Renal pelvis (tissue), 4 donors: ENCODE measurements around the gene DXO. TPM values are rescaled to one million over a fixed set of nuclear protein-coding genes. Genes with fewer than 3 reads are reported as not detected.

ENCODE experiments used
- DNase-seq: peaks from one replicate; pipeline ENCODE4 v3.0.0-alpha.2; 2013
- polyA plus RNA-seq, 3 donors: library from polyadenylated mRNA; unstranded; fragments of 120-200 nt; gene quantifications; one replicate each; pipeline ENCODE4 v1.2.1, GENCODE V29; 2013; ENCODE audit not compliant: insufficient read length in 3 of 3

The DXO gene
- polyA plus RNA-seq, 3 donors, result 33.8 to 37.2 (median 35.1) TPM

DNA sequence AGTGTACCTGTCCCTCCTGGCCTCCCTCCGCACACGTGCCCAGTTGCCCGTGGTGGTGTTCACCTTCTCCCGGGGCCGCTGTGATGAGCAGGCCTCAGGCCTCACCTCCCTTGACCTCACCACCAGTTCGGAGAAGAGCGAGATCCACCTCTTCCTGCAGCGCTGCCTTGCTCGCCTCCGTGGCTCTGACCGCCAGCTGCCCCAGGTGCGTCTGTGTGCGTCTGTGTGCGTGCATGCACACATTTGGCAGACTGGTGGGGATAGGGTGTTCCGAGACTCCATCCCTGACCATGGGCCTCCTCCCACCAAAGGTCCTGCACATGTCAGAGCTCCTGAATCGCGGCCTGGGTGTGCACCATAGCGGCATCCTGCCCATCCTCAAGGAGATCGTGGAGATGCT is 8.0 kb downstream of the DXO start:
- DNase-seq, result no peak

DNA sequence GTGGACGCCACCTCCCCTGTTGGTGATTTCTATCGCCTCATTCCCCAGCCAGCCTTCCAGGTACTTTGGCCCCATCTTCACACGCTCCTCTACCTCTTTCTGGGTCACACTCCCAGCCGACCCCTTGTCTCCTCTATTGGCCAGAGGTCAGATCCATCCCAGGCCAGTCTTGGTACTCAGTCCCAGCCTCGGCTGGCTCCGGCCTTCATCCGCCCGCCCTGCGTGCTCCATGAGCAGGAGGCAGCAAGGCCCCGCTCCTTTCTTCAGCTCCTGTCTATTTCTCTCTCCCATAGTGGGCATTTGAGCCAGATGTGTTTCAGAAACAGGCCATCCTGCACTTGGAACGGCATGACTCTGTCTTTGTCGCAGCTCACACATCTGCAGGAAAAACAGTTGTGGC is 10.3 kb downstream of the DXO start:
- DNase-seq, result no peak

DNA sequence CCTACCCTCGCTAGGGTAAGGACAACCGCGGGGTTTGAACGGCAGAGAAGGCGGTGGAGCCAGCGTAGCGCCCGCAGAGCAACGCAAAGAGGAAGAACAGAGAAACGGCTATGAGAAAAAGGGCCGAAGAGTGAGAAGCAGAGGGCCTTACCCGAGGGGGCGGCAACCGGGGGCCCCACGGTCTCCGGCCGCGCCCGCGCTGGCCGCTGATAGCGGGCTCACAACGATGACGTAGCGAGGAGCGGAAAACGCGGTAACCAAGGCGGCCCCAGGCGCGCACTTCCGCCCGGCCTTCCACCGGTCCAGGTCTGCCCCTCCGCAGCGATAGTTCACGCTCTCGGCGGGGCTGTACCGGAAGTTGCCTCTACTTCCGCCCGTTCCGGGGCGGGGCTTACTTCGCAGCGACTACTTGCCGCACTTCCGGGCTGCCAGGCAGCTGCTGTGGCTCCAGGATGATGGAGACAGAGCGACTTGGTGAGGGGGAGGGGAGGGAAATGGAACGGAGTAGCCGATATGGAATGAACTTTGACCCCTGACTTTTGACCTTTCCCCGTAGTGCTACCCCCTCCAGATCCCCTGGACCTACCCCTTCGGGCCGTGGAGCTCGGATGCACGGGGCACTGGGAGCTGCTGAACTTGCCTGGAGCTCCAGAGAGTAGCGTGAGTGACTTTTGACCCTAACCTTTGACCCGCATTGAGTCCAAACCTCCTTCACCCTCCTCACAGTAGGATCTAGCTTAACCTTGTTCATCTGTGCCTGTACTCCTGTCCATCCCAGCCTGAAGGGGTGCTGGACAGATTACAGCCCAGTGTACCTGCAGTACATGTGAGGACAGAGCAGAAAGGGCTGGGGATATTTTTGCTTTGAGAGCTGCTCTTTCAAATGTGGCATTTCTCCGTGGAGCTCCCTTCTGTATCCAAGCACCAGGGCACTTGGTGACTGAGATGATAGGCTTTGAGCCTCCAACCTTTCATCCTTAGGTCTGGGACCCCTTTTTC is 12.9 kb downstream of the DXO start, which contains the start of the genes NELFE and SKIC2:
Gene NELFE (minus strand): TSS at position 231 of the 999 bp plus-strand sequence. CDS start 525 bp downstream, outside the sequence.
Gene SKIC2 (plus strand): TSS at position 435 of the 999 bp plus-strand sequence. CDS start 18 bp downstream, at position 453.
- DNase-seq, result peak; percentile 97

DNA sequence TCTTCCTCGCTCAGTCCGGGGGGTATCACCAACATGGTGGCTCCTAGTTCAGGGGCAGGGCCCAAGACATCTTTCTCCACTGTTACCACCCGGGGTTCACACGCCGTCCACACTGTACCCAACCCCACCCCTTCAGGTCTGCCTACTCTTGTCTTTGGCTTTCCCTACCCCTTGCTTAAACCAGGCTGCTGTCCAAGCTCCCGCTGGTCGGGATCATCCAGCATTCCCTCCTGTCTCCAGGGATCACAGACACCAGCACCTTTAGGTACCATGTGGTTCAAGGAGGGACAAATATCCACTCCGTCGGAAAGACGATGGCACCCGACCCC is 13.6 kb downstream of the DXO start:
- DNase-seq, result no peak

DNA sequence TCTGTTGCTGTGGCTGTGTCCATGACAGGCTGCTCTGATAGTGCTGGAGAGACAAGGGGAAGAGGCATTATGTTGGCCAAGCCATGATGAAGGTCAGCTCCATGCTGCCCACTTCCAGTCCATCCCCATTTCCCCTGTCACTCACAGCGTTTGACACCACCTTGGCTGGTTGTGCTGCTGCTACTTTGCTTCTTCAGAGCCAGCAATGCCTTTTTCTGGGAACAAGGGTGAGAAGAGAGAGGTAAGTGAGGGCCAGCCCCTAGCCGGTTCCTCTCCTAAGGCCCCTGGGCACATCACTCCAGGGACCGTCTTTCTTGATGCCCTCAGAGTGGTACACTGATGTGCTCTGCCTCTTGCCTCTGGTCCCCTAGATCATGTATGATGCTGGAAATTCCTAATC is 15.1 kb downstream of the DXO start:
- DNase-seq, result no peak

DNA sequence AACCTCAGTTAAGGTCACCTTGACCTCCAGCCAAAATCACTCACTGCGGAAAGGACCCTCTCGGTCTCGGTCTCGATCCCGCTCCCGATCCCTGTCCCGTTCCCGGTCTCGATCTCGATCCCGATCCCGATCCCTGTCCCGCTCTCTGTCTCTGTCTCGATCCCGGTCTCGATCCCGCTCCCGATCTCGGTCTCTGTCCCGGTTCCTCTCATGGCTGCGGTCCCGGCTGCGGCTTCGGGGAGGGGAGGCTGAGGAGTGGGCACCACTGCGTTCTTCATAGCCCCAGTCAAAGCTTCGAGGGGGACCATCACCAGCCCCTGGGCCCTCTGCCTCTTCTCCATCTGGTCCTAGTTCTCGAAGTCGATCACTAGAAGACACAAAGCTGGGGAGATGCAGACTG is 17.4 kb downstream of the DXO start:
- no peak for DNase-seq

DNA sequence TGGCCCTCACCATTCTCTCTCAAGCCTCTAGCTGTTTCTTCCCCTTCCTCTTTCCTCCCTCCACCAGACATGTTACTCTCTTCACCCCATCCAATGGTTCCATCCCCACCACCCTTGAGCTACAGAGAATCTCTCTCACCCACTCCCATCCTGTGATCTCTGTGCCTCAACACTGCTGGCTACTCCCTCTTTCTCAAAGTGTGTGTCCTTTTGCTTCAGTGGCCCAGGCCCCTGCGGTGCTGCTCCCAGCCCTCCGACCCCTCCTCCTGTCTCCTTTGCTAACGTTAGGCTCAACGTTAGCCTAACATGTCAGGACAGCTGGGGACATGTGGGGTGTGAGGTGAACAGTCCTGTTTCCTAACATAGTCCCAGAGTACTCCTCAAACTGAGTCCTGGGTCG is 19.0 kb downstream of the DXO start:
- DNase-seq, result no peak

DNA sequence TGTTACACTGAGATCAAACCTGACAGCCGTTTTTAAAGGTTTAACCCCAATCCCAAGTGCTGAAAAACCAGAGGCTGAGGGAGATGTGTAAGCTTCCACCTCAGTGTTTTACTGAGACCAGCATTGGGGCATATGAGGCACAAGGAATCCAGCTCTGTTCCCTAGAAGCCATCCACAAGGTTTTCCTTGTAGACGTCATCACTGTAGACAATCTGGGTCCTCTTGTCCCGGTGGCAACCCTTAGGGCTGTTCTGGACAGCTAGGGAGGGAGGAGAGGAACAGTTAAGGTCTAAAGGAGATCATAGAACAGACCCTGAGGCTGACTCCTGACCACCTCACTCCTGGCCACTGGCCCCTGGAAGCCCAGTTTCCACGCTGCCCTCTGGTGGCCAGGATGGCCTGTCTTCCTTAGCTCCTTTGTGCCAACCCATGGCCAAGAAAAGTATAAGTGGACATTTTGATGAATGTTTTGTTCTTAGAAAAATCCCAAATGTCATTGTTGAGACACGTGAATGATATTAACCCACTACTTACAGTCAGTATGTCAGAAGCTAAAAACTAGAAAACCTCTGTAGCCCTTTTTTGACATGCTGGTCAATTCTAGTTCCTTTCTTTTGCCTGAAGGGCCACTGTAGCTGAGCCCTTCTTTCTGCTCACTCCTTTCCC is 19.7 kb downstream of the DXO start:
- peak; percentile 51 for DNase-seq

DNA sequence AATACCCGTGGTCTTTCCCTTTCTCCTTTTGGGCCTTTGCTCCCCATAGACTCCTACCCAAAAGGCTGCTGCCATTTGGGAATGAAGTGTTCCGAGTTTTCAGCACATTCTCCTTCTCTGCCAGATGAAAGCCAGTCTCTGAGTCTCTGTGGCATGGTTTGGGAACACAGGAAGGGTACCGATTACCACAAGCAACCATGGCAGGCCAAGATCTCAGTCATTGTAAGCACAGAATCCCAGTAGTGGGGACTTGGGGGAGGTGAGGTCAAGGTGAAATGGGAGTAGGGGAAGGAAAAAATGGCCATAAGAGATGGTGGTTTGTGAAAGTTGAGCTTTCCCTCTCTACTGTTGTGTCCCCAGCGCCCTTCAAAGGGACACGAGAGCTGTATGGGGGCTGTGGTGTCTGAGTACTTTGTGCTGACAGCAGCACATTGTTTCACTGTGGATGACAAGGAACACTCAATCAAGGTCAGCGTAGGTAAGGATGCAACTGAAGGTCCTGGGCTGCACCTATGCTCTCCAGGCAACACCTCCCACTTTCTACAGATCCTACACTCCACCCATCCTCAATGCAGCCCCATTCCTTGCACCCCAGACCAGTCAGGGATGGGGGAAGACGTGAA is 21.9 kb downstream of the DXO start:
- no peak for DNase-seq

DNA sequence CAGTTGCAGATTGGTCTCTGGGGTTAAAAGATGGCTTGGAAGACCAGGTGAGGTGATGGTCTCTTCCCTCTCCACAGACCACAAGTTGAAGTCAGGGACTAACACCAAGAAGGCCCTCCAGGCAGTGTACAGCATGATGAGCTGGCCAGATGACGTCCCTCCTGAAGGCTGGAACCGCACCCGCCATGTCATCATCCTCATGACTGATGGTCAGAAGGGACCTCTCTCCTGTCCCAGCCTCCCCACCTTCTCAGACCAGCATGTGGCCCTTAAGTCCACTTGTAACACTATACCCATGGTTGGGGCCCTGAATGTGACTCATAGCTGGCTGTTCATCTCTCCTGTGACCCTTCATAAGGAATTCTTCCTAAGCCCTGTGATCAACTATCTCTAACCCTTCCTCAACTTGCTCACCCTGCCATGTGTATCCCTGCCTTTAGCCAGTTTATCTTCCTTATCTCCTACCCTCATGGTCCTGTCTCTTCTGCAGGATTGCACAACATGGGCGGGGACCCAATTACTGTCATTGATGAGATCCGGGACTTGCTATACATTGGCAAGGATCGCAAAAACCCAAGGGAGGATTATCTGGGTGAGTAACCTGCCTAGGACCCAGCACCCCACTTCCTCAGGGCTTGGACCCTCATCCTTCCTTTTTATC is 23.1 kb downstream of the DXO start:
- DNase-seq, result no peak

DNA sequence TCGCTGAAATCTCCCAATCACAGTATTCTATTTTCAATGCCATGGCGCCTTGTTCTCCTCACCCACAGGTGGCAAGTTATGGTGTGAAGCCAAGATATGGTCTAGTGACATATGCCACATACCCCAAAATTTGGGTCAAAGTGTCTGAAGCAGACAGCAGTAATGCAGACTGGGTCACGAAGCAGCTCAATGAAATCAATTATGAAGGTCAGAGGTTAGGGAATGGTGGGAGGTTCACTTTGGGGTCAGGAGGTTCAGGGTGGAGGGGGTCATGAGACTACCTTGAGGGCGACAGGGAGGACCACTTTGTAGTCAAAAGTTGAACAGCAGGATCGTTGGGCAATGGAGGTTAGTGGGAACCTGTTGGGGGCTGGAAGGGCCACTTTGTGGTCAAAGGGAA is 23.6 kb downstream of the DXO start:
- DNase-seq, result no peak

DNA sequence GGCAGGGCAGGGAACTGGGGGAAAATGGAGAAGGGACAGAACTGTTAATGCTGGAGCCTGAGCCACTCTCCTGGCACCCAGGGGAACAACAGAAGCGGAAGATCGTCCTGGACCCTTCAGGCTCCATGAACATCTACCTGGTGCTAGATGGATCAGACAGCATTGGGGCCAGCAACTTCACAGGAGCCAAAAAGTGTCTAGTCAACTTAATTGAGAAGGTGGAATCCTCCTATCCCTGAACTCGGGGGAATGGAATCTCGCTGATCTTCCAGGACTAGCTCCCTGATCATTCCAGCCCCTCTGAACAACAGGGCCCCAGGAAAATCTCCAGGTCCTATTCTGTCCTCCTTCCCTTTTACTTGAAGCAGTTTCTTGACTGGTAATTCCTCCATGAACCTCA is 24.1 kb downstream of the DXO start:
- DNase-seq, result no peak

DNA sequence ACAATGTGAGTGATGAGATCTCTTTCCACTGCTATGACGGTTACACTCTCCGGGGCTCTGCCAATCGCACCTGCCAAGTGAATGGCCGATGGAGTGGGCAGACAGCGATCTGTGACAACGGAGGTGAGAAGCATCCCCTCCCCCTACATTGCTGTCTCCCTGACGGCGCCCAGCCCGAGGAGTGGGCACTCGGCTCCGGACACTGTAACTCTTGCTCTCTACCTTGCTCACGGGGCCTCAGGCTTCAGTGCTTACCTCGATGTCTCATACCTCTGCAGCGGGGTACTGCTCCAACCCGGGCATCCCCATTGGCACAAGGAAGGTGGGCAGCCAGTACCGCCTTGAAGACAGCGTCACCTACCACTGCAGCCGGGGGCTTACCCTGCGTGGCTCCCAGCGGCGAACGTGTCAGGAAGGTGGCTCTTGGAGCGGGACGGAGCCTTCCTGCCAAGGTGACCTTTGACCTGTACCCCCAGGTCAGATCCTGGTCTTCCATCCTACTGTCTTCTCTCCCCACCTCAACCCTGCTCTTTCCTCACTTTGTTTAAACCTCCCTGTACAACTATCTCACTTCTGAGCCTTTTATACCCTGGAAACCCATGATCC is 24.8 kb downstream of the DXO start:
- DNase-seq, result no peak

DNA sequence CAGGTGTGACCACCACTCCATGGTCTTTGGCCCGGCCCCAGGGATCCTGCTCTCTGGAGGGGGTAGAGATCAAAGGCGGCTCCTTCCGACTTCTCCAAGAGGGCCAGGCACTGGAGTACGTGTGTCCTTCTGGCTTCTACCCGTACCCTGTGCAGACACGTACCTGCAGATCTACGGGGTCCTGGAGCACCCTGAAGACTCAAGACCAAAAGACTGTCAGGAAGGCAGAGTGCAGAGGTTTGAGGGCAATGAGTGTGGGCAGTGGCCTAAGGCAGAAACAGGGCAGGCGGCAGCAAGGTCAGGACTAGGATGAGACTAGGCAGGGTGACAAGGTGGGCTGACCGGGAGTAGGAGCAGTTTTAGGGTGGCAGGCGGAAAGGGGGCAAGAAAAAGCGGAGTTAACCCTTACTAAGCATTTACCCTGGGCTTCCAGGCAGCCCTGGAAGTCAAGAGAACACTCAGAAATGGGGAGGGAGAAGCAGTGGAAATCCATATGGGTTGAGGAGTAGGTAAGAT is 25.5 kb downstream of the DXO start:
- DNase-seq, result no peak

DNA sequence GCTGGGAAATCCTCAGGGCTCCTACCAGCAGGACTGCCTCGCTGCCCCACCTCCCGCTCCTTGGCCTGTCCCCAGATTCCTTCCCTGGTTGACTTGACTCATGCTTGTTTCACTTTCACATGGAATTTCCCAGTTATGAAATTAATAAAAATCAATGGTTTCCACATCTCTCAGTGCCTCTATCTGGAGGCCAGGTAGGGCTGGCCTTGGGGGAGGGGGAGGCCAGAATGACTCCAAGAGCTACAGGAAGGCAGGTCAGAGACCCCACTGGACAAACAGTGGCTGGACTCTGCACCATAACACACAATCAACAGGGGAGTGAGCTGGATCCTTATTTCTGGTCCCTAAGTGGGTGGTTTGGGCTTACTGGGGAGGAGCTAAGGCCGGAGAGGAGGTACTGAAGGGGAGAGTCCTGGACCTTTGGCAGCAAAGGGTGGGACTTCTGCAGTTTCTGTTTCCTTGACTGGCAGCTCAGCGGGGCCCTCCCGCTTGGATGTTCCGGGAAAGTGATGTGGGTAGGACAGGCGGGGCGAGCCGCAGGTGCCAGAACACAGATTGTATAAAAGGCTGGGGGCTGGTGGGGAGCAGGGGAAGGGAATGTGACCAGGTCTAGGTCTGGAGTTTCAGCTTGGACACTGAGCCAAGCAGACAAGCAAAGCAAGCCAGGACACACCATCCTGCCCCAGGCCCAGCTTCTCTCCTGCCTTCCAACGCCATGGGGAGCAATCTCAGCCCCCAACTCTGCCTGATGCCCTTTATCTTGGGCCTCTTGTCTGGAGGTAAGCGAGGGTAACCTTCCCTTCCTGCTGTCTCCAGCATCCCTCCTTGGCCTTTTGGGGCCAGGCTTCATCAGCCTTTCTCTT is 26.2 kb downstream of the DXO start, which contains the start of gene CFB:
Gene CFB (plus strand): TSS at position 589 of the 863 bp plus-strand sequence. CDS start 127 bp downstream, at position 716.
- DNase-seq, result peak; percentile 17

DNA sequence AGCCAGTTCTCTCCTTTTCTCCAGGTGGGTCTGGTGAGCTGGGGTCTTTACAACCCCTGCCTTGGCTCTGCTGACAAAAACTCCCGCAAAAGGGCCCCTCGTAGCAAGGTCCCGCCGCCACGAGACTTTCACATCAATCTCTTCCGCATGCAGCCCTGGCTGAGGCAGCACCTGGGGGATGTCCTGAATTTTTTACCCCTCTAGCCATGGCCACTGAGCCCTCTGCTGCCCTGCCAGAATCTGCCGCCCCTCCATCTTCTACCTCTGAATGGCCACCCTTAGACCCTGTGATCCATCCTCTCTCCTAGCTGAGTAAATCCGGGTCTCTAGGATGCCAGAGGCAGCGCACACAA is 26.8 kb downstream of the DXO start:
- no peak for DNase-seq

DNA sequence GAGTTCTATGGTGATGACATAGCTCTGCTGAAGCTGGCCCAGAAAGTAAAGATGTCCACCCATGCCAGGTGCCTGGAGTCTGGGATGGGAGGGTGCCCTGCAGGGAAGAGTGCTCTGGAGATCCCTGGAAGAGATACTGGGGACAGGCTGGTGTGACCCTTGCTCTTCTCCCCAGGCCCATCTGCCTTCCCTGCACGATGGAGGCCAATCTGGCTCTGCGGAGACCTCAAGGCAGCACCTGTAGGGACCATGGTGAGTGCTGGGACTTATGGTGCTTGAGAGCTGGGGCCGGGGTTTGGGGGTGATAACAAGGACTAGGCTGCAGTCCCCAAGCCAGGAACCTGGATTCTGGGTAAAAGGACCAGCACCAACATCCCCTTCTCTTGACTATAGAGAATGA is 28.2 kb downstream of the DXO start:
- DNase-seq, result no peak

DNA sequence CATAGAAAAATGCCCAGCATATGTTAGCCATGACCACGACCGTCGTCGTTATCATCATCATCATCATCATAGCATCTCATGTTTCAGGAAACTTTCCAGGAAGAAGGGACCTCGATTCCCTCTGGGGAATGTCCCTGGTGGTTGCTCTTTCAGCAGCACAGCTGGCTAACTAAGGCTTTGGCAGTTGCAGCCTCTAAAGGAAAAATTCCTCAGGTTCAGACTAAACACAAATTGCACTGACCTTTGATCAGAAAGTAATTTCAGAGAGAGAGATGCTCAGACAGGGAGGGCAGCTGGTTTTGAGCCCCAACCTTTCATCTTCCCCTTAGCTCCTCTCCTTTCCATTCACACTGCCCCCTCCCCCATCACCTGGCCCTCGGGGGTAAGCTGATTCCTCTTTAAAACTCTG is 31.7 kb downstream of the DXO start:
- DNase-seq, result no peak

DNA sequence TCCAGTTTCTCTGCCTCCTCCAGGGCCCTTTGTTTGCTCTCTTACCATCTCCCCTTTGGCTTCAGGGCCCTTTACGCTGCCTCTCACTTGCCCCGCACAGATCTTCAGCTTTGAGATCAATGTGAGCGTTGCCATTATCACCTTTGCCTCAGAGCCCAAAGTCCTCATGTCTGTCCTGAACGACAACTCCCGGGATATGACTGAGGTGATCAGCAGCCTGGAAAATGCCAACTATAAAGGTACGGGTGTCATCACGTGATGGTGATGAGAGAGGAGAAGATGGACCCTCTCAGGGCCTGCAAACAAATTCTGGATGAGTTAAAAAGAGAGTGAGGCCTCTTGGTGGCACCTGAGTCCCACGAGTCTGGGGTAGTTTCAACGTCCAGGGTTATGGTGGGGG is 36.1 kb downstream of the DXO start:
- DNase-seq, result no peak

DNA sequence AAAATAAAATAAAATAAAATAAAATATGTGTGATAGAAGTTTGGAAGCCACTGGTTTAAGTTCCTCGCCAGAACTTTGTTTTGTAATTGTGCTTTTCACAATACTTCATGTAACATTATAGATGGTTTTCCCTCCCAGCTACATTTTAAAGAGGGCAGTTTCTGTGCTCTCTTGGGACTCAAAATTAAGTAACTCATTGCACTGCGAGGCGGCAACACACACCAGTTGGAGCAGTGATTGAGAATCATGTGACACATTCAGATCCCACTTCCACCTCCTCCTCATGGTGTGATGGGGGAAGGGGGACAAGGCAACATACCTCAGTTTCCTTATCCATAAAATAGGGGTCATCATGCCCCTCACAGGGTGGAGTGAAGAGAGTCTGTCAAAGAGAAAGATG is 36.9 kb downstream of the DXO start:
- no peak for DNase-seq
